Measurements from ENCODE around the gene COPG2.
"Not testable (repeated sequence)": the region's sequence is repeated elsewhere in the genome, so short reads cannot be mapped to it uniquely, and the experiment has no call there.

GRCh38 chr7:130542297-130542696, 126.3 kb downstream of the COPG2 start:
- TF ChIP-seq CTCF (IDR thresholded peaks at IDR 0.05; ENCODE audit: poor library complexity, severe bottlenecking); RAD21 (conservative IDR thresholded peaks at IDR 0.05); SMC3 (conservative IDR thresholded peaks at IDR 0.05; ENCODE audit: poor library complexity); TAF1 (IDR thresholded peaks at IDR 0.05; ENCODE audit: low read depth); MXI1 (conservative IDR thresholded peaks at IDR 0.05; ENCODE audit: poor library complexity, severe bottlenecking); EP300 (conservative IDR thresholded peaks at IDR 0.05; ENCODE audit: poor library complexity, severe bottlenecking); REST (IDR thresholded peaks at IDR 0.05; ENCODE audit: borderline replicate concordance); EZH2 (IDR thresholded peaks at IDR 0.05; ENCODE audit: borderline replicate concordance, insufficient read depth, low read length, poor library complexity, severe bottlenecking): not testable (repeated sequence)
- peak; percentile 9 for TF ChIP-seq POLR2AphosphoS5 (IDR thresholded peaks at IDR 0.05)
